Stimulated activated CD8-positive, alpha-beta memory T cell treated with anti-CD3 and anti-CD28 coated beads, Interleukin-4, amount 100 ng/mL, for 48 hours (primary cell): ENCODE measurements around the gene SIPA1L3.

Experiments
- DNase-seq: peaks from one replicate; pipeline ENCODE4 v3.0.0-alpha.2; 2020

SIPA1L3 gene

DNA sequence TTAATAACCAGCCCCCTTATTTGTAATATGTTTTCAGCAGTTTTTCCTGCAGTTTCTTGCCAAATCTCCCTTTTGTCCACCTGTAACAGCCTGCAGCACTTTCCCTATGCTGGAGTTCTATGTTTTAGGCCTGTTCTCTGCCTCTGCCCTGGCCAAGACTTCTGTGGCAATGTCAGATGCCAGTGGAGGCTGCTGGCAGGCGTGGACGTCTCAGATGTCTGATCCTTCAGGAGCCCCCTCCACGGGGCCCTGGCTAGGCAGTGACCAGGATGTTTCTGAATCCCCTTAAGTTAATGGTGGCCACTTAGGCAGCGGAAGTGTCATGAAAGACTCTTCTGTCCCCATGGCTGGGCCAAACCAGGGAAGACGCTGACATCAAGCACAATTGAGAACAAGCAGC, 40.8 kb downstream of the SIPA1L3 start:
- DNase-seq = no peak

DNA sequence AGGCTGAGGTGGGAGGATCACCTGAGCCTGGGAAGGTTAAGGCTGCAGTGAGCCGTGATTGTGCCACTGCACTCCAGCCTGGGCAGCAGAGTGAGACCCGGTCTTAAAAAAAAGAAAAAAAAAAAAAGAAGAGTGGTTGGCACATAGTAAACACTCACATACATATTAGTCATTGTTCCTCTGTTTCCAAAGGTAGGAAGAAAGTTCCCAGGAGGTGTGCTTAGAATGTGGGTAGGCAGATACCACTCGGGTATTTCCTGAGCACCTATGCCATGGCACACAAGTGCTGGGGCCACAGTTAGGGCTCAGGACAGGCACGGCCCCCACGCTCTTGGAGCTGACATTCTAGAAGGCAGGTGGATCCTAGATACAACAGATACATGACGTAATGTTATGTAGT, 41.4 kb downstream of the SIPA1L3 start:
- DNase-seq = no peak

DNA sequence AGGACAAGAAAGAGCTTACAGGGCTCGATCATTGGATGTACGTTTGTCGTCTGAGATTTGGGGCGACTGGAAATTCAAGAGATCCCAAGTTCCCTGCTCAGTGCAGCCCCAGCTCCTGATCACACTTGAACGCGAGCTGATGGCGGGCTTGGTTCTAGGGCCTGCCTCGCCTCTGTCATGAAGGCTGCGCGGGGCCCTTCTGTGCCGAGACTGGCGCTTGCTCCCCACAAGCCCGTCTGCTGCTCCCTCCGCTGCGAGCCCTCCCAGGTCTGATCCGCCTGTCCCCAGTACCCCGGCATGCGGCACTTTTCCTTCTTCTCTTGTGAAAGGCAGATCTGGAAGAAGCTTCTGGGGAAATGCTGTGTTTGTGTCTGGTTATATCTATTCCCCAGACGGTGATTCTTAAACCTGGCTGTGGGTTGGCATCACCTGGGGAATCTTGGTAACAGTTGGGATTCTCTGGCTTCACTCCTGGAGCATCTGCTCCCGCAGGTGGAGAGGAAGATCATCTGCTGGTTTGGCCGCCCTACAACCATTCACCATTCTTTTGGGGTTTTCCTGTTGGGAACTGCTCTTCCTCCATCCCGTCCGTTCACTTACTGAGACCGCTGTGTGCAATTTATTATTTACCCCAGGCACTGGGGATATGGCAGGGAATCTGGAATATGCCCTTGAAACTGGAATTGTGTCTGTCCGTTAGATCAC, 43.6 kb downstream of the SIPA1L3 start:
- no peak for DNase-seq

DNA sequence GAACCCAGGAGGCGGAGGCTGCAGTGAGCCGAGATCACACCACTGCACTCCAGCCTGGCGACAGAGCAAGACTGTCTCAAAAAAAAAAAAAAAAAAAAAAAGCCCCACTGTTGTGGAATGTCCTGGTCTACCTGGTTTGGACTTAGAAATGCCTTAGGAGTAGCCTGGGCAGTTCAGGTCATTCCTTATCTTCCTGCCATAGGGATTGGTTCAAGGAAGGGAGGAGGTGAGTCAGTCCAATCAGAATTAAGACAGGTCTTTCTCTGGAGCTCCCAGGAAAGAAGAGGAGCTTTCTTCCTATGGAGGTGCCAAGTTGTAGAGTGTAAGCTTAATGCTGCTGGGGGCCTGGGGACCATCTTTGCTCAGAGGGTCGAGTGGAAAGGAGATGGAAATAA, 44.8 kb downstream of the SIPA1L3 start:
- DNase-seq = no peak

DNA sequence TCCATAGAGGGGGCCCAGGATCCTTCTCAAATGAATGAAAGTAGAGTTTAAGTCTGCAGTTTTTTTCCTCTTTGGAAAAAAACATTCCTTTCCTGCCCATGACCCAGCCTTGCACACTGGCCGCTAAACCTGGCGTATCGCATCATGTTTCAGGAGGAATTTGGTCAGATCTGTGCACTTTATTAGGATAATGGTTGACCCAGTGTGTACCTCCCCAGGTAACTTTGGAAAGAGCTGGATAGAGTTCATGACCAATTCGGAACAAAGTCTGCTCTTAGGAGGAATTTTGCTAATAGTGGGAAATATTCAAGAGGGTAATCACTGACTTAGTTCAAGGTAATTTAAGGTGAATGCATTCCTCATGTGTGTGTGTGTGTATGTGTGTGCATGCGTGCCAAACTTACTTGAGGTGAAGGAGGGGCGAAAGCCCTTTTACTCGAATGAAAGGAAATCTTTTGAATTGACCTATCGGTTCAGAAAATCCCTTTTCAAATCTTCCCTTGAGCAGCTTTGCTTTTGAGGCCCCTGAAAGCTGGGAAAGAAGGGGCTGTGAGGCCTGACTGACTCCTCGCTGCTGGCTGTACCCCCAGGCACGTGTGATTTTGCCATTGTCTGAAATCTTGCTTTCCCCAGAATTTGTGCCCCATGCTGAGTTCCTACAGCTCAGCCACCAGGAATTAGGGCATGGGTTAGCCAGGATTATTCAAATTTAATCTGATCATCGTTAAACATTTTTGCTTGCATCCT, 46.3 kb downstream of the SIPA1L3 start:
- no peak for DNase-seq

DNA sequence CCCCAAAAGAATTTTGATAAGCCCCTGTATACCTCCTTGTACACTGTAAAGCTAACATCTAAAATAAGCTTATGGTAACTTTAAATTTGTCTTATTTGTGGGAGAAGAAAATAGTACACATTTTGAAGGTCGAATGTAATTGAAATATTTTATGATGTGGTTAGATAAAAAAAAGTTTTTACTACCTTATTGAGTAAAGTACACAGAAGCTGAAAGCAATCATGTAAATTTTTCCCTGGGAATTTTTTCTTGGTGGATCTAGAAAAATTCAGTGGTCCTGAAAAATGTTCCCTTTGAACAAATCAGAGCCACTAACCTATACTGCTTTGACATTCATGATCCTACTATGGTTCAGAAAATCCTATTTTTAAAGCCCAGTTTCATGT, 46.9 kb downstream of the SIPA1L3 start:
- DNase-seq = no peak

DNA sequence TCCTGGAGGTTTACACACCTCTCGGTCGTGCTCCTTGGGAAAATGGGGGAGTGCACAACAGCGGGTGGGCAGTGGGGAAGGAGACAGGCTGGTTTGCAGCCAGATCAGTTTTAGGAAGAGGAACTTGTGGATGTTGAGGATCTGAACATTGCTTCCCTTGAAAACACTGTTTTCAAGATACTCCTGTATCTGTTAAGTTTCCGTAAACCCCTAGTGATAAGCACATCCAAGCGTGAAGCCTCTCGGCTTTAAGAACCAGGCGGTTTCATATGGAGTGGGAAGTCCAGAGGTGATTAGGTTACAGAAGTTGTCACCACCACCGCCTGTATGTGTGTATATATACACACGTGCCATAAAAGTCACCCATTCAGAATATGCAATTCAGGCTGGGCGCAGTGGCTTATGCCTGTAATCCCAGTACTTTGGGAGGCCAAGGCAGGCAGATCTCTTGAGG, 47.4 kb downstream of the SIPA1L3 start:
- no peak for DNase-seq

DNA sequence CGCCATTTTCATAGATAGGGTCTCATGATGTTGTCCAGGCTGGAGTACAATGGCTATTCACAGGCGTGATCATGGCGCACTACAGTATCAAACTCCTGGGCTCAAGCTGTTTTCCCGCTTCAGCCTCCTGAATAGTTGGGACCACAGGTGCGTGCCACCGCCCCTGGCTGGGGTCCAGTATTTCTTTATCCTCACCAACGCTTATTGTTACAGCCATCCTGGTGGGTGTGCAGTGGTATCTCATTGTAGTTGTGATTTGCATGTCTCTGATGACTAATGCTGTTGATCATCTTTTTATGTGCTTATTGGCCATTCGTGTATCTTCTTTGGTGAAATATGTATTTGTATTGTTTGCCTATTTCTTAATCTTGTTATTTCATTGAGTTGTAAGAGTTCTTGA, 49.0 kb downstream of the SIPA1L3 start:
- no peak for DNase-seq

DNA sequence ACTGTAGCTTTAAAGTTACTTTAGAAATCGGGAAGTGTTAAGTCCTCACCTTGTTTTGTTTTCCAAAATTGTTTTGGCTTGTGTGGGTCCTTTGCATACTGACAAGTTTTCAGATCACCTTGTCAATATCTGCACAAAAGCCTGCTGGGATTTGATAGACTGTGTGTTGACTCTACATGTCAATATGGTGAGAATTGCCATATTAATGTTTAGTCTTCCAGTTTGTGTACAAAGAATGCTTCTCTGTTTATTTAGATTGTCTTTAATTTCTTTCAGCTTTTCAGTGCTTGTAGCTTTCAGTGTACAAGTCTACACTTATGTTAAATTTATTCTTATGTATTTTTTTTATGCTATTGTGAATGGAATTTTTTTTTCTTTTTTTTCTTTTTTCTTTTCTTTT, 50.2 kb downstream of the SIPA1L3 start:
- no peak for DNase-seq

DNA sequence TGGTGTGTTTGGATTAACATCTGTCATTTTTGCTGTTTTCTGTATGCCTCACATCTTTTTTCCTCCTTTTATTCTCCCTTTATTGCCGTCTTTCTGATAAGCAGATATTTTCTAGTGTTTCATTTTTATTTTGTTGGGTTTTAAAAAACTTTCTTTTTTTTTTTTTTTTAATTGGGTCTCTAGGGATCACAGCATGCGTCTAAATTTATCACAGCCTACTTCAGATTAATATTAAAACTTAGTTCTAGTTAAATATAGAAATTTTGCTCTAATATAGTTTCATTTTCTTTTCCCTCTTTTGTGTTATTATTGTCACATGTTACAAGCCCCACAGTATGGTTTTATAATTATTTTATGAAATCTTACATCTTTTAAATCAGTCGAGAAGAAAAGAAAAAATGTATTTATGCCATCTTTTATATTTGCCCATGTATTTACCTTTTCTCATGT, 52.7 kb downstream of the SIPA1L3 start:
- DNase-seq = no peak

DNA sequence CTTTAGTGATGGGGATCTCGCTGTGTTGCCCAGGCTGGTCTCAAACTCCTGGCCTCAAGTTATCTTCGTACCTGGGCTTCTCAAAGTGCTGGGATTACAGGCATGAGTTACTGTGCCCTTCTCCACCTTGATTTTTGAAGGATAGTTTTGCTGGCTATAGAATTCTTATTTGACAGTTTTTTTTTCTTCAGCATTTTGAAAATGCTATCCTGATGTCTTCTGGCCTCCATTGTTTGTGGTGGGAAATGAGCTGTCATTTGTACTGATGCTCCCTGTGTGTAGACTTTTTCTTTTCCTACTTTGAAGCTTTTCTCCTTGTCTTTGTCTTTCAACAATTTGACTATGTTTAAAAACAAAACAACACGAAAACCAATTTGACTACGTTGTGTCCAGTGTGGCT, 54.2 kb downstream of the SIPA1L3 start:
- no peak for DNase-seq

DNA sequence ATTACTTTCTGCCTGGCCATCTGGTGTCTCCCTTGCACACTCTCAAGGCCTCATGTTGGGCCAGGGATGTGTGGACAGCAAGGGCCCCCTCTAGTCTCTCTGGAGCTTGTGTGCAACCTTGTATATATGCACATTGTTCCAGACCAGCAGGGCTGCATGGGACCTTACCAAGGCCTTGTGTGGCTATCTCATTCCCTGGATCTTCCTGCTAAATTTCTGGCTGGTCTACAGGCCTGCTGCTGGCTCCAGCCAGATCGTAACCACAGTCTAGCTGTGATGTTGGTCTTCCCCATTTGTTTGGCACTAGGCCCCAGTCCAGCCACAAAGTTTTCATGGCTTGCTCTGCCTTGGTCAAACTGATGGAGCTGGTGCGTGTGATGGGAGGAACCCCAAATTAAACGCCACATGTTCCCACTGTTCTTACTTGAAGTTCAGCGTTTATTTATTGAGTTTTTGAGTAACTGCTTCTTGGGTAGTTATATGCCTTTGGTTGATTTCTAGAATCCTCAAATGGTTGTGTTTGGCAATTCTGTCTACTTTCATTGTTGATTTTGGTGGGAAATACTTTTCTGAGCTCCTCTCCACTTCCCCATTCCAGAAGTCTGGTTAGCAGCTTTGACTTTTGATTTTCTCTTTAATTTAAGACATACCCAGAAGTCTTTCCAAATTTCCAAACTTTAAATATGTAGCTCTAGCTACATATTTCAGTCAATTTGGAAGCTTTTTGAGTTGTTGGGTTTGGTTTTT, 56.4 kb downstream of the SIPA1L3 start:
- no peak for DNase-seq

DNA sequence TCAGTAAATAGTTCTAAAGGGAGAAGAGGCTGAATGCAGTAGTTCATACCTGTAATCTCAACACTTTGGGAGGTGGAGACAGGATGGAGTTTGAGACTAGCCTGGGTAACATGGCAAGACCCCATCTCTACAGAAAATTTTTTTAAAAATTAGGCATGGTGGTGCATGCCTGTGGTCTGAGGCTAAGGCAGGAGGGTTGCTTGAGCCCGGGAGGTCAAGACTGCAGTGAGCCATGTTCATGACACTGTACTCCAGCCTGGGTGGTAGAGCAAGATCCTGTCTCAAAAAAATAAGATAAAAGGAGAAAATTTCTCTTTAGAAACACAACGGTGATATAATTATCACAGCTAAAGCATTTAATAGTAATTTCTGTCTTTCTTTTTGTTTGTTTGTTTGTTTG, 57.1 kb downstream of the SIPA1L3 start:
- DNase-seq = no peak

DNA sequence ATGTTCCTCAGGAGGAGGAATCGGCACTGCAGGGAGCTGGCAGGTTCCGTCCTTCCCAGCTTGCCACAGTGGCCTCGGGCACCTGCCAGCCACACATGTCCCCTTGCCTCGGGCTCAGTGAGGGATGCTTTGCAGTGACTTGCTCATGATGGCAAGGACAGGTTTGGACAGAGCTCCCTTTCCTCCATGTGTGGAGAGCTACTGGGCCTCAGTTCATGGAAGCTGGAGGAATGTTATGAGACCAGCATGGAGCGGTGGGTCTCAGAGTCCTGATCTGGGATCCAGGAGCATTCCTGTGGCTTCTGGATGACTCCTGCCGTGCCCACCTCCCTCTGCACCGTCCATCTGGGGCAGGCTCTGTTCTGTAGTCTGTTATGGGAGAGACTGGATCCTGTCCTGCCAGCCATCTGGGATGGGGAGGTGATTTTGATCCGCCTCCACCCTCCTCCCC, 59.2 kb downstream of the SIPA1L3 start:
- no peak for DNase-seq

DNA sequence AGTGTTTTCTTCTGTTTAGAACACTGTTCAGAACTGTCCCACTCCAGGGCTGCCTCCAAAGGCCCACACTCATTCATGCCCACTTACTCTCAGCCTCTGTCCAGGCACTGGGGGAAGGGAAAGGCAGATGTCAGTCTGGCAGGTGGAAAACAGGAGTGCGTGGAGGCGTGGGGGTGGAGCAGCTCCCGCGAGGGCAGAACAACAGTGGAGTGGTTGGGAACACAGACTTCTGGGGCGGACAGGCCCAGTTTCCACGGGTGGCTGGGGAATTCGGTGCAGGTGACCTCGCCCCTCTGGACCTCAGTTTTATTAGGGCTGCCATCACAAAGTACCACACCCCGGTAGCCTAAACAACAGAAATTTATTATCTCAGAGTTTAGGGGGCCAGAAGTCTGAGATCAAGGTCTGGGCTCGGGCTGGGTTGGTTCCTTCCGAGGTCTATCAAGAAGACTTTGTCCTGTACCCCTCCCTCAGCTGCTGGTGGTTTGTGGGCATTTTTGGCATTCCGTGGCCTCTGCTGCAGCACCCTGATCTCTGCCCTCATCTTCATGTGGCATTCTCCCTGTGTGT, 59.7 kb downstream of the SIPA1L3 start:
- DNase-seq = no peak

DNA sequence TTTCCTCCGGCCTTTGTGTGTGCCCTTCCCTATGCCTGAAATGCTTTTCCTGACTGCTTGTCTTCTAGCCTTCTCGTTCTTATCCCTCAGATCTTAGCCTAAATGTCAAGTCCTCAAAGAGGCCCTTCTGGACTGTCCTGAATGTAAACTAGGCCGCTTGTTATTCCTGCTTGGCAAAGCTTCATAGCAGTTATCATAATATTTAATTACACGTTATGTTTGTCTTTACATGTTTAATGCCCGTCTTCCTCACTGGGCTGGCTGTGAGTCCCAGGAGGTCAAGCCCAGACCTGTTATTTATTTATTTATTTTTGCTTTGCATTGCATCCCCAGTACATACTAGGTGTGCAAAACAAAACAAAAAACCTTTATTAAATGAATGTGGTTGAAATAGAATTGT, 62.7 kb downstream of the SIPA1L3 start:
- DNase-seq = no peak

DNA sequence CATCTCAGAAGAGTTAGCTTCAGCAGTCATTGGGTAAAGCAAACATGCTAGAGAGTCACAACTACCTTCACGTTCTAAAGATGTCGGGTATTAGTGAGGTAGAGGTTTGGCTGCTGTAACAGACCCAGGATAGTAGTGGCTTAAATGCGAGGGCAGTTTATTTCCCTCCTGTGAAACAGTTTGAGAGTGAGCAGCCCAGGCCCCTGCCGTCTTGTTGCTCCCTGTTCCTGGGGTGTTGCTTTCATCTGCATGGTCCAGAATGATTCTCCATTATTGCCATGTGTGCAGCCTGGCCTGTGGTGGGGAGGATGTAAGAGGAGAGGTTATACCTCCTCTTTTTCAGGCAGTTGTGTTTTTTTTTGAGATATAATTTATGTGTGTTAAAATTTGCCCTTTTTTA, 63.7 kb downstream of the SIPA1L3 start:
- no peak for DNase-seq

DNA sequence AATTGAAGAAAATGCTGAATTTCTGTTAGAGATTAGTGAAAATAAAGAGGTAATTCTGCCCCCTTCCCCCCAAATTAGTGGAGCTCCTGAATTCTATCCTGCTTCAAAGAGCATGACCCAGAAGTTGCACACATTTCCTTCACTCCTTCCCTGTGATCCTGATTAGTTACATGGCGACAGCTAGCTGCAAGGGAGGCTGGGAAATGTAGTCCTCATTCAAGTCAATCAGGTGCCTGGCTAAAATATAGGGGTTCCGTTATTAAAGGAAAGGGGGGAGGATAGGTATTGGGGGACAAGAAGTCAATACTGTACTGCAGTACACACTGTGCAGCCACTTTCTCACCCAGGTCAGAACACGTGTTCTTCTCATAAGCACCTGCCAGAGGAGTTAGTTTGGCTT, 65.8 kb downstream of the SIPA1L3 start:
- no peak for DNase-seq

DNA sequence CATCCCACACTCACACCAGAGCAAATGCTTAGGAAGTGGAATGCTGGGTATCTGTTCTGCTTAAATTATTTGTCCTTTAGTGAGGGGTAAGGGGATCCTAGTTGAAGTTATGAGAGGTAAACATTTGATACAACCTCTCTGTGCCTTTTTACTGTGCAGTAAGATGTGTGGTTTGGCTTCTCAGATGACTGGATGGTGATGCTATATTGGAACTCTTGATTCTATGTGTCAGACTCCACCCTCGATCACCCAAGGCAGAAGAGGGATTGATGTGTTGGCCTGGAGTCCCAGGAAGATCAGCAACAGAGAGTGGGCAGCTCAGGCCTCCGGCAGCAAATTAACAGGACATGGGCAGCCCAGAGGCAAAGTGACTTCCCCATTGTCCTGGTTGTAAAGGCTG, 66.7 kb downstream of the SIPA1L3 start:
- DNase-seq = no peak

DNA sequence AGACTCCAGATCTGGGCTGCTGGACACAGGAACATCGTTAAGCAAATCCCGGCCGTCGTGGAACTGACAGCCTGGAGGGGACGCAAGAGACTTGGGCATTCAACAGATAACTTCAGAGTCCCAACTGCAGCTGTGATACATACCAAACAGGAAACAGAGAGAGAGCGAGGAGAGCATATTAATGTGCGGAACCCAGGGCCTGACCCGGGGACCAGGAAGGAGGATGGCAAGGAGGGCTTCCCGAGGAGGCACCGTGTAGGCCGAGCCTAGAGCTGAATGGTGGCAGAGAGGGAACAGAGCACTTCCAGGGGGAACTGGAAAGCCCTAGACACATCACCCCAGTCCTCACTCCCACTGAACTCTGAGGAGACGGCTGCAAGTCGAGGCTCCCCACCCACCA, 68.1 kb downstream of the SIPA1L3 start:
- no peak for DNase-seq

DNA sequence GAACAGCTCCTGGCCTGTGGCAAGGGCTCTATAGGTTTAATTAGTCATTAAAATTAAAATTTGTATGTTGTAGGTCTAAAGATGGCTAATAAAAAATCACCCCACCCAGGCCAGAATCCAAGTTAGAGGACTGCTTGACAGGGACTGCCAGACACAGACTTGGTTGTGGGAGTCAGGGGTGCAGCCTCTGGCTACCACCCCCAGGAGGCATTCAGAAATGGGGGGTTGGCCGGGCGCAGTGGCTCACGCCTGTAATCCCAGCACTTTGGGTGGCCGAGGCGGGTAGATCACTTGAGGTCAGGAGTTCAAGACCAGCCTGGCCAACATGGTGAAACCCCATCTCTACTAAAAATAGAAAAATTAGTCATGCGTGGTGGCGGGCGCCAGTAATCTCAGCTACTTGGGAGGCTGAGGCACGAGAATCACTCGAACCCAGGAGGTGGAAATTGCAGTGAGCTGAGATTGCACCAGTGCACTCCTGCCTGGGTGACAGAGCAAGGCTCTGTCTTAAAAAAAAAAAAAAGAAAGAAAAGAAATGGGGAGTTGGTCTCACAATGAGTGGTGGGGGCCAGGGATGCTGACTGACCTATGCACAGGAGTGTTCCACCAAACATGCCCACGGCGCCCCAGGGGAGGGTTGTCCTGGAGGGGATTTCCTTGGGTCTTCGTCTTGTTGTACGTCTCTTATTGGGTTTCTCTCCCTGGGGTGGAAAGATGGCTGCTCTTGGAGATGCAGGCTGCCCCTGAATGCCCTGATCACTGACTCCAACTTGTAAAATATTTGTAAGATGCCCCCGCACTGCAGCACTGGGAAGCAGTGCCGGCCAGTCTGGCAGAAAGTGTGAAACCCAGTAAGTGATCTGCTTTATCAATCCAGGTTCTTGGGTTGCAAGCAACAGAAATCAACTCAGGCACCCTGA, 68.8 kb downstream of the SIPA1L3 start:
- no peak for DNase-seq

DNA sequence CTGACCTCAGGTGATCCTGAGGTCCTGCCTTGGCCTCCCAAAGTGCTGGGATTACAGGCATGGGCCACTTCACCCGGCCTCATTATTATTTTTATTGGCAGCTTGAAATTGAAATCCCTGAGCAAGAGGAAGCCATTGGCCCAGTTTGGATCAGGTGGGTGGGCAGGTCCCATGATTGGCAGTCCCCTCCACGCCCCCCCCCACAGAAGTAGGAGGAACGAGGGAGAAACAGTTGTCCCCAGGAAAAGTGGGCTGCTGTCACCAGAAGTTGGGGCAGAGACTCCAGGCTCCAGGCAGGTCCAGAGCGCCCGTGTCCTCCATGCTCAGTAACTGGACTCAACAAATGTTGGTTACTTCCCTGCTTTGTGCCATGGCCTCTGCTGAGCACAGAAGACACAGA, 70.4 kb downstream of the SIPA1L3 start:
- no peak for DNase-seq
